ENCODE results near the gene PIGS.

Gene PIGS

DNA sequence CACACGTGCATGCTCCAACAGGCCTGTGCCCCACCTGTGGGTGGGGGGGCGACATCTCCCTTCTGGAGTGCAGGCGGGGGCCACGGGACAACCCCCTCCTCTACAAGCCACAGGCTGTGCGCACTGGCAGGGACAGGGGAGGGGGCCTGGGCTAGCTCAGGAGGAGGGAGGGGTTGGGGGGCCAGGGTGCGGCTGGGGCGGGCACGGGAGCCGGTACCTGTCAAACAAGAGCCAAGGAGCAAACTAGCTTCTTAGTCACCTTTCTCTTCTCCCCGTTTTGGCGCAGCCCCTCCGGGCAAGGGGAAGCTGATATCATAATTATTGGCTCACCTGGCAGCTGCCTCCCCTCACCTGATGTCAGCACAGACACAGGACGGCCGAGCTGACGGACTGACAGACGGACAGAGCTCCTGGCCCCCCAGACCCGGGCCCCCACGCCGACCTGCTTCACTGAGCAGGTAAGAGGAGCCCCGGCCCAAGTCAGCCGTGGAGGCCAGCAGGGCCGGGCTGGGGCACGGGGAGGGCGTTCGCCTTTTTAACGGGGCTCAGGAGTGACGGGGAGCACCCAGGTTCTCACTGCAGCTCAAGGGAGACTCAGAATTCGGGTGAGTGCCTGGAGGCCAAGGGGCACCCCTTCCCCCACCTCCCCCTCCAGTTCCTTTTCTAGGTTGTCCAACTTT lies 65.2 kb downstream of the PIGS start, which contains the start of gene FOXN1:
Gene FOXN1, plus strand, starts transcription at position 363 of the 680 bp plus-strand sequence. CDS start 17,622 bp downstream, outside the sequence.
- no peak for DNase-seq

DNA sequence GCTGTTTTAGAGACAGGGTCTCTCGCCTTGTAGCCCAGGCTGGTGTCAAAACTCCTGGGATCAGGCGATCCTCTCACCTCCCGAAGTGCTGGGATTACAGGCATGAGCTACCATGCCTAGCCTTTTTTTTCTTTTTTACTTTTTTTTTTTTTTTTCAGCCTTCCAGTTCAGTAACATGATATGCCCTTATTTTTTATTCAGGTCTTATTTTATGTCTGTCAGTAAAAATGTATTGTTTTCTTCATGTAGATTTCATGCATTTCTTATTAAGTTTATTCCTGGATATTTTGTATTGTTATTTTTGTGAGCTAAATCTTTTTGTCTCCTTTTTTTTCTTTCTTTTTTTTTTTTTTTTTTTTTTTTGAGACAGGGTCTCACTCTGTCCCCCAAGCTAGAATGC lies 67.9 kb downstream of the PIGS start:
- no peak for DNase-seq

All from GF-D8 (cell line).